Fibroblast of pulmonary artery (primary cell): ENCODE data around the gene PGC.
A peak's percentile ranks its signal among the peaks of the same experiment; 100 is the strongest.

ENCODE experiments used
- DNase-seq: peaks from one replicate; pipeline ENCODE4 v3.0.0-alpha.2; 2010; ENCODE audit warnings: low read depth
- H3K4me3 ChIP-seq: replicated peaks from 2 replicates; pipeline ENCODE4 v1.5.1; 2011; ENCODE audit warnings: low read depth, mild to moderate bottlenecking, control low read depth, low read length, moderate library complexity
- CTCF ChIP-seq: IDR thresholded peaks from 2 replicates; pipeline ENCODE4 v1.5.1; 2011; ENCODE audit warnings: mild to moderate bottlenecking, control low read depth, low read length, inconsistent platforms; ENCODE audit errors: missing control alignments

PGC gene

GRCh38 chr6:41705996-41706835 lies 41.0 kb downstream of the PGC start:
- H3K4me3 ChIP-seq, result no peak overlapping the region
- DNase-seq, result peak; percentile 57
- peak; percentile 54 for TF ChIP-seq CTCF

- no peak for TF ChIP-seq CTCF
- no peak for DNase-seq
- H3K4me3 ChIP-seq, result no peak overlapping the region
These were observed 41.7 kb downstream of the PGC start for GRCh38 chr6:41705311-41705995.

- TF ChIP-seq CTCF, result no peak
- H3K4me3 ChIP-seq, result no peak overlapping the region
- no peak for DNase-seq
These were observed 42.4 kb downstream of the PGC start for GRCh38 chr6:41704656-41705310.

- TF ChIP-seq CTCF, result no peak
These were observed 43.2 kb downstream of the PGC start for GRCh38 chr6:41704028-41704427.

GRCh38 chr6:41702771-41703494 lies 44.3 kb downstream of the PGC start:
- DNase-seq, result no peak
- no peak overlapping the region for H3K4me3 ChIP-seq
- TF ChIP-seq CTCF, result no peak

More at GRCh38 chr6:41704028-41704427, 43.2 kb downstream of the PGC start:
- DNase-seq, result no peak
- no peak overlapping the region for H3K4me3 ChIP-seq

- no peak overlapping the region for H3K4me3 ChIP-seq
- no peak for DNase-seq
- no peak for TF ChIP-seq CTCF
These were observed 45.0 kb downstream of the PGC start for GRCh38 chr6:41702089-41702745.
